Transverse colon (tissue), 4 donors: ENCODE data around the gene TLCD4. TPM values are rescaled to one million over a fixed set of nuclear protein-coding genes. Genes with fewer than 3 reads are reported as not detected.

Experiments
- DNase-seq: peaks from one replicate; pipeline ENCODE4 v3.0.0-alpha.2; 2019
- H3K27ac ChIP-seq, 4 donors: fragments of 200-600 bp; sonication (generic); 2 replicates each; pipeline ENCODE4 v1.5.1; 2016 to 2018; ENCODE audit warnings: inconsistent platforms in 4 of 4
- H3K27me3 ChIP-seq: fragments of 200-600 bp; sonication (generic); 2 replicates; pipeline ENCODE4 v1.5.1; 2017; ENCODE audit warnings: inconsistent platforms
- H3K36me3 ChIP-seq, 4 donors: fragments of 200-600 bp; sonication (generic); 2 replicates each; pipeline ENCODE4 v1.5.1; 2017 to 2019; ENCODE audit warnings: inconsistent platforms in 4 of 4
- H3K4me1 ChIP-seq, 4 donors: fragments of 200-600 bp; sonication (generic); 2 replicates each; pipeline ENCODE4 v1.5.1; 2017 to 2020; ENCODE audit warnings: inconsistent platforms in 4 of 4
- H3K4me3 ChIP-seq, 4 donors: fragments of 200-600 bp; sonication (generic); 1 replicate in 1 of 4; 2 replicates in 3 of 4; pipeline versions ENCODE4 v1.5.1 to v1.6.1; 2017 to 2019; ENCODE audit warnings: inconsistent platforms in 4 of 4
- H3K9me3 ChIP-seq, 2 donors: fragments of 200-600 bp; sonication (generic); 2 replicates each; pipeline ENCODE4 v1.5.1; 2017 to 2019; ENCODE audit warnings: inconsistent platforms in 2 of 2
- CTCF ChIP-seq, 5 experiments: fragments of 200-600 bp in 3 of 5; fragments of 450-650 bp in 2 of 5; sonication (generic) in 3 of 5; IDR thresholded peaks; 1 replicate in 2 of 5; 2 replicates in 3 of 5; pipeline ENCODE4 v1.5.1; 2016 to 2017; ENCODE audit warnings: antibody characterized with exemption in 5 of 5, inconsistent platforms in 3 of 5, mild to moderate bottlenecking in 2 of 5, moderate library complexity in 1 of 5
- EP300 ChIP-seq: sonication (generic); formaldehyde crosslinking; IDR thresholded peaks from one replicate; pipeline ENCODE4 v1.6.1; 2017; ENCODE audit warnings: antibody characterized with exemption, low read depth
- POLR2A ChIP-seq: fragments of 450-650 bp; IDR thresholded peaks from one replicate; pipeline ENCODE4 v1.6.1; 2016; ENCODE audit warnings: antibody characterized with exemption, mild to moderate bottlenecking, moderate library complexity
- POLR2AphosphoS5 ChIP-seq, 3 donors: sonication (generic); formaldehyde crosslinking; IDR thresholded peaks; one replicate each; pipeline ENCODE4 v1.6.1; 2016; ENCODE audit warnings: antibody characterized with exemption in 3 of 3
- WGBS, 2 donors: methylation state at CpG; one replicate each; pipeline ENCODE4 v1.1.5; 2018; ENCODE audit warnings: low coverage in 1 of 2; 5-methylcytosine and 5-hydroxymethylcytosine counted together
- in situ Hi-C, 4 donors: fragments of 200-750 bp; cut with MboI; loops; one replicate each; pipeline versions ENCODE4 v1.15.0 to v1.15.1; 2017; ENCODE audit warnings: low sequenced_read_pairs in 3 of 4, low pct_ligation_motif_present in 1 of 4, low pct_unique_long_range_greater_than_20kb in 1 of 4
- intact Hi-C: fragments of 100-400 bp; cut with DNase I; formaldehyde crosslinking; loops from one replicate; pipeline ENCODE4 v1.15.1; 2023; ENCODE audit warnings: low total_unique reads
- total RNA-seq, 4 donors: library from RNA; depleted of rRNA; stranded (reverse); fragments of >200 nt; gene quantifications; one replicate each; pipeline ENCODE4 v1.1.0, GENCODE V29; 2016

TLCD4 gene
- 10 to 100 TPM in 3 of 4 donors, 1 to 10 TPM in 1; 3.4 to 68.8 (median 43.5) TPM for total RNA-seq

- Histone ChIP-seq H3K4me3 (peak within 1 kb of the TSS; percentile 71 to 95 (median 81)), H3K27me3 (no peaks in the 10 kb centered on the region), H3K36me3 (no peaks in the 10 kb centered on the region), H3K27ac (peak within 1 kb of the TSS; percentile 87 to 90 (median 88)), H3K4me1 (peaks cover 0 to 26% (median 10%) of the 10 kb centered on the region in 4 donors), H3K9me3 (no peaks in the 10 kb centered on the region)
- in situ Hi-C loops, result no loop called here
- TF ChIP-seq POLR2AphosphoS5 (IDR thresholded peaks at IDR 0.05), result peak in 2 of 3 donors; percentile 29 to 71
- TF ChIP-seq CTCF (IDR thresholded peaks at IDR 0.05), result no peak
- TF ChIP-seq EP300, result no peak
- peak; percentile 64 for TF ChIP-seq POLR2A
- 0 to 1% methylated on average over 11 to 32 of the region's 108 CpGs for WGBS, 2 donors
- intact Hi-C loops, result loop anchor here (10.0 kb wide), 1 partner anchor 117 kb away; the partner anchor contains the start of gene RWDD3
- peak; percentile 77 for DNase-seq
Measured at GRCh38 chr1:95117207-95118066, at the start of gene TLCD4. Gene TLCD4, plus strand, starts transcription at chr1:95117355. Its CDS starts 26,547 bp downstream, at chr1:95143902.

DNA sequence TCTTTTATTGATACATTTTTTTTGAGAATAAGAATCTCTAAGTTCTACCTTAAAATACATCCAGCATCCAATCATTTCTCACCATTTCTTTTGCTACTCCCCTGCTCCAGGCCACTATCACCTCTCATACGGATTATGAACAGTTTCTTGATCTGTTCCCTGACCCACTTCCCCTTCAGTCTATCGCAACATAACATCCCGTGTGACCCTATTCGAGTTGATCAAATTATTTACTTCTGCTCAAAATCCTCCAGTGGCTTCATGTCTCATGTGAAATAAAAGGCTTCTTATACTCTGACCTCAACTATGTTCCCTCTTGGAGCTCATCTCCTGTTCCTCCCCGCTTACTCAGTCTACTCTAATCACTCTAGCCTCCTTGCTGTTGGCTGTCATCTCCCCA lies 49.6 kb upstream of the TLCD4 start:
- Histone ChIP-seq H3K4me1 (peaks cover 0 to 46% (median 23%) of the 10 kb centered on the region in 4 donors), H3K27ac (peak overlapping the region in 2 of 4 donors; percentile 93 to 94)
- in situ Hi-C loops, result no loop called here

GRCh38 chr1:95068956-95069709 lies 48.0 kb upstream of the TLCD4 start:
- in situ Hi-C loops, result no loop called here
- H3K4me3 ChIP-seq, result no peak overlapping the region

More for the DNA sequence above, 49.6 kb upstream of the TLCD4 start:
- 87 to 98% methylated on average over 5 of the region's 5 CpGs for WGBS, 2 donors
- Histone ChIP-seq H3K9me3 (no peaks in the 10 kb centered on the region), H3K36me3 (peaks cover 0 to 15% (median 2%) of the 10 kb centered on the region in 4 donors), H3K27me3 (no peaks in the 10 kb centered on the region), H3K4me3 (no peak overlapping the region)
- DNase-seq, result no peak
- intact Hi-C loops, result no loop called here
- TF ChIP-seq CTCF (IDR thresholded peaks at IDR 0.05), result no peak
- TF ChIP-seq POLR2AphosphoS5 (IDR thresholded peaks at IDR 0.05), result no peak
- no peak for TF ChIP-seq EP300
- TF ChIP-seq POLR2A, result no peak

More at GRCh38 chr1:95068956-95069709, 48.0 kb upstream of the TLCD4 start:
- Histone ChIP-seq H3K36me3 (peaks cover 0 to 3% (median under 1%) of the 10 kb centered on the region in 4 donors), H3K27me3 (no peaks in the 10 kb centered on the region), H3K27ac (peak overlapping the region; percentile 80 to 94 (median 92)), H3K4me1 (peaks cover 0 to 57% (median 29%) of the 10 kb centered on the region in 4 donors), H3K9me3 (no peaks in the 10 kb centered on the region)
- intact Hi-C loops, result no loop called here
- DNase-seq, result peak; percentile 34
- no peak for TF ChIP-seq CTCF (IDR thresholded peaks at IDR 0.05)
- peak in 1 of 3 donors; percentile 16 for TF ChIP-seq POLR2AphosphoS5 (IDR thresholded peaks at IDR 0.05)
- WGBS, 2 donors, result 57 to 63% methylated on average over 6 of the region's 6 CpGs
